Neuronal stem cell (in vitro differentiated cells): ENCODE results near the gene GNRH2.

Experiments
- DNase-seq: peaks from one replicate; pipeline ENCODE4 v3.0.0-alpha.2; 2013; ENCODE audit warnings: low spot score
- H2AFZ ChIP-seq: one replicate; pipeline ENCODE4 v1.6.1; 2013; ENCODE audit warnings: mild to moderate bottlenecking, low read length, inconsistent platforms
- H2AK5ac ChIP-seq: 2 replicates; pipeline ENCODE4 v1.6.1; 2013; ENCODE audit warnings: low read depth, mild to moderate bottlenecking, inconsistent platforms, low read length, moderate library complexity, mixed read lengths
- H2BK120ac ChIP-seq: 2 replicates; pipeline ENCODE4 v1.6.1; 2013; ENCODE audit warnings: low read depth, mild to moderate bottlenecking, inconsistent platforms, low read length, moderate library complexity, mixed read lengths
- H2BK12ac ChIP-seq: one replicate; pipeline ENCODE4 v1.6.1; 2013; ENCODE audit warnings: low read length, inconsistent platforms
- H2BK15ac ChIP-seq: 2 replicates; pipeline ENCODE4 v1.6.1; 2013; ENCODE audit warnings: mild to moderate bottlenecking, low read length, inconsistent platforms, mixed read lengths
- H2BK5ac ChIP-seq: one replicate; pipeline ENCODE4 v1.6.1; 2013; ENCODE audit warnings: inconsistent platforms, mild to moderate bottlenecking, low read length, moderate library complexity
- H3K14ac ChIP-seq: one replicate; pipeline ENCODE4 v1.6.1; 2013; ENCODE audit warnings: low read length, inconsistent platforms
- H3K18ac ChIP-seq: 2 replicates; pipeline ENCODE4 v1.6.1; 2013; ENCODE audit warnings: low read length, inconsistent platforms
- H3K23ac ChIP-seq: 2 replicates; pipeline ENCODE4 v1.6.1; 2013; ENCODE audit warnings: low read depth, mild to moderate bottlenecking, mixed read lengths, low read length, inconsistent platforms; ENCODE audit not compliant: poor library complexity
- H3K27ac ChIP-seq: replicated peaks from 3 replicates; pipeline ENCODE4 v1.5.1; 2013; ENCODE audit warnings: low read length, inconsistent platforms
- H3K27me3 ChIP-seq, 3 experiments: 2 replicates each; pipeline ENCODE4 v1.6.1; 2013; ENCODE audit warnings: low read length in 3 of 3, mild to moderate bottlenecking in 2 of 3, inconsistent platforms in 1 of 3, low read depth in 1 of 3, mixed read lengths in 1 of 3, moderate library complexity in 1 of 3; ENCODE audit not compliant: control insufficient read depth in 3 of 3, insufficient read depth in 3 of 3
- H3K36me3 ChIP-seq, 2 donors: replicated peaks in 1 of 2; 2 replicates each; pipeline ENCODE4 v1.6.1; 2013; ENCODE audit warnings: low read length in 2 of 2; ENCODE audit not compliant: control insufficient read depth in 2 of 2, insufficient read depth in 2 of 2
- H3K4ac ChIP-seq: 2 replicates; pipeline ENCODE4 v1.6.1; 2013; ENCODE audit warnings: inconsistent platforms, mild to moderate bottlenecking, low read length, moderate library complexity
- H3K4me1 ChIP-seq, 2 donors: 1 replicate in 1 of 2; 2 replicates in 1 of 2; pipeline ENCODE4 v1.6.1; 2013; ENCODE audit warnings: low read length in 2 of 2, low read depth in 1 of 2; ENCODE audit not compliant: control insufficient read depth in 2 of 2, insufficient read depth in 1 of 2
- H3K4me2 ChIP-seq: one replicate; pipeline ENCODE4 v1.6.1; 2013; ENCODE audit warnings: mild to moderate bottlenecking, low read length, inconsistent platforms; ENCODE audit not compliant: insufficient read depth, poor library complexity, severe bottlenecking
- H3K4me3 ChIP-seq, 2 donors: 2 replicates each; pipeline ENCODE4 v1.5.1; 2013; ENCODE audit warnings: low read length in 2 of 2, mild to moderate bottlenecking in 2 of 2, inconsistent platforms in 1 of 2, moderate library complexity in 1 of 2
- H3K79me1 ChIP-seq: one replicate; pipeline ENCODE4 v1.6.1; 2013; ENCODE audit warnings: low read depth, mild to moderate bottlenecking, inconsistent platforms, low read length, moderate library complexity
- H3K9ac ChIP-seq: one replicate; pipeline ENCODE4 v1.6.1; 2013; ENCODE audit warnings: mild to moderate bottlenecking, low read depth, low read length, inconsistent platforms; ENCODE audit not compliant: poor library complexity
- H3K9me3 ChIP-seq, 2 donors: replicated peaks in 1 of 2; 2 replicates each; pipeline versions ENCODE3 to v1.6.1; 2013; ENCODE audit warnings: low read length in 2 of 2, mild to moderate bottlenecking in 2 of 2, inconsistent platforms in 1 of 2, low read depth in 1 of 2, mixed read lengths in 1 of 2, moderate library complexity in 1 of 2; ENCODE audit not compliant: control insufficient read depth in 2 of 2, insufficient read depth in 1 of 2
- H4K8ac ChIP-seq: one replicate; pipeline ENCODE4 v1.6.1; 2013; ENCODE audit warnings: low read depth, mild to moderate bottlenecking, inconsistent platforms, low read length, moderate library complexity
- H4K91ac ChIP-seq: one replicate; pipeline ENCODE4 v1.6.1; 2013; ENCODE audit warnings: low read length, low read depth, mild to moderate bottlenecking, inconsistent platforms; ENCODE audit not compliant: poor library complexity
- WGBS, 2 donors: extraction: QIAGEN DNeasy Blood & Tissue Kit; methylation state at CpG; one replicate each; pipeline ENCODE4 v1.1.7; 2013; ENCODE audit warnings: missing lambda C conversion rate in 2 of 2, mixed read lengths in 1 of 2; ENCODE audit not compliant: insufficient read length in 2 of 2, insufficient replicate concordance in 1 of 2; ENCODE audit errors: extremely low coverage in 2 of 2; 5-methylcytosine and 5-hydroxymethylcytosine counted together

Gene GNRH2

GRCh38 chr20:3067139-3068014, 24.0 kb downstream of the GNRH2 start:
- H3K79me1 ChIP-seq = peaks cover 3% of the 10 kb centered on the region
- no peak overlapping the region for H3K14ac ChIP-seq
- no peak overlapping the region for H2BK15ac ChIP-seq
- no peak overlapping the region for H3K4ac ChIP-seq
- H4K8ac ChIP-seq = no peak overlapping the region
- no peak overlapping the region for H3K23ac ChIP-seq
- H3K27me3 ChIP-seq = peaks cover 10 to 19% (median 12%) of the 10 kb centered on the region in 3 experiments
- no peaks in the 10 kb centered on the region for H3K9me3 ChIP-seq
- DNase-seq = no peak
- peaks cover 0 to 5% of the 10 kb centered on the region in 2 donors for H3K4me1 ChIP-seq
- H3K4me3 ChIP-seq = no peak overlapping the region
- H2BK120ac ChIP-seq = no peak overlapping the region
- no peak overlapping the region for H2AK5ac ChIP-seq
- H2BK12ac ChIP-seq = no peak overlapping the region
- no CpG with 5 or more reads among the region's 23 CpGs for whole genome bisulfite sequencing, 2 donors
- no peak overlapping the region for H3K4me2 ChIP-seq
- no peak overlapping the region for H3K9ac ChIP-seq
- no peaks in the 10 kb centered on the region for H3K36me3 ChIP-seq
- H3K27ac ChIP-seq = no peak overlapping the region
- no peak overlapping the region for H2AFZ ChIP-seq
- no peak overlapping the region for H3K18ac ChIP-seq
- no peak overlapping the region for H4K91ac ChIP-seq
- no peak overlapping the region for H2BK5ac ChIP-seq

- Histone ChIP-seq H3K4ac (no peak overlapping the region), H3K9me3 (no peaks in the 10 kb centered on the region), H4K91ac (no peak overlapping the region), H2AFZ (no peak overlapping the region), H4K8ac (no peak overlapping the region), H3K4me3 (no peak overlapping the region), H3K23ac (no peak overlapping the region), H2BK120ac (no peak overlapping the region), H2AK5ac (no peak overlapping the region), H3K4me1 (peaks cover 0 to 12% of the 10 kb centered on the region in 2 donors), H3K36me3 (no peaks in the 10 kb centered on the region), H2BK12ac (no peak overlapping the region), H3K14ac (no peak overlapping the region), H3K79me1 (peaks cover 3% of the 10 kb centered on the region), H3K18ac (no peak overlapping the region), H3K9ac (no peak overlapping the region), H2BK5ac (no peak overlapping the region), H3K27ac (no peak overlapping the region), H3K27me3 (peaks cover 10 to 25% (median 16%) of the 10 kb centered on the region in 3 experiments), H2BK15ac (no peak overlapping the region), H3K4me2 (no peak overlapping the region)
- DNase-seq = no peak
- WGBS, 2 donors = no CpG with 5 or more reads among the region's 8 CpGs
Measured at GRCh38 chr20:3068075-3068474, 24.7 kb downstream of the GNRH2 start.

- no peaks in the 10 kb centered on the region for H3K9me3 ChIP-seq
- no peak overlapping the region for H3K4ac ChIP-seq
- H3K27me3 ChIP-seq = peaks cover 10 to 25% (median 16%) of the 10 kb centered on the region in 3 experiments
- no peak overlapping the region for H2BK15ac ChIP-seq
- no peak overlapping the region for H3K18ac ChIP-seq
- no peak overlapping the region for H2BK12ac ChIP-seq
- no peak overlapping the region for H3K14ac ChIP-seq
- no peak overlapping the region for H2AFZ ChIP-seq
- H3K9ac ChIP-seq = no peak overlapping the region
- H2AK5ac ChIP-seq = no peak overlapping the region
- H2BK5ac ChIP-seq = no peak overlapping the region
- H4K91ac ChIP-seq = no peak overlapping the region
- H3K4me3 ChIP-seq = no peak overlapping the region
- DNase-seq = no peak
- H3K4me2 ChIP-seq = no peak overlapping the region
- no CpG with 5 or more reads among the region's 8 CpGs for WGBS, 2 donors
- H3K23ac ChIP-seq = no peak overlapping the region
- H2BK120ac ChIP-seq = no peak overlapping the region
- H3K79me1 ChIP-seq = peaks cover 3% of the 10 kb centered on the region
- H4K8ac ChIP-seq = no peak overlapping the region
- peaks cover 0 to 12% of the 10 kb centered on the region in 2 donors for H3K4me1 ChIP-seq
- no peak overlapping the region for H3K27ac ChIP-seq
- no peaks in the 10 kb centered on the region for H3K36me3 ChIP-seq
Measured at GRCh38 chr20:3068986-3069900, 25.8 kb downstream of the GNRH2 start.

- Histone ChIP-seq H2BK12ac (no peak overlapping the region), H2BK120ac (no peak overlapping the region), H3K79me1 (peaks cover 3% of the 10 kb centered on the region), H3K4me2 (no peak overlapping the region), H3K23ac (no peak overlapping the region), H4K8ac (no peak overlapping the region), H3K4me1 (peaks cover 0 to 12% of the 10 kb centered on the region in 2 donors), H3K9ac (no peak overlapping the region), H2BK15ac (no peak overlapping the region), H3K4ac (no peak overlapping the region), H3K36me3 (no peaks in the 10 kb centered on the region), H3K27ac (no peak overlapping the region), H3K27me3 (peaks cover 9 to 25% (median 10%) of the 10 kb centered on the region in 3 experiments), H4K91ac (no peak overlapping the region), H3K4me3 (no peak overlapping the region), H2AFZ (no peak overlapping the region), H3K14ac (no peak overlapping the region), H2BK5ac (no peak overlapping the region), H3K18ac (no peak overlapping the region), H2AK5ac (no peak overlapping the region), H3K9me3 (no peaks in the 10 kb centered on the region)
- DNase-seq = no peak
- WGBS, 2 donors = no CpG with 5 or more reads among the region's 4 CpGs
Measured at GRCh38 chr20:3070725-3071124, 27.3 kb downstream of the GNRH2 start.
